ENCODE data around the gene REG1B.

DNA sequence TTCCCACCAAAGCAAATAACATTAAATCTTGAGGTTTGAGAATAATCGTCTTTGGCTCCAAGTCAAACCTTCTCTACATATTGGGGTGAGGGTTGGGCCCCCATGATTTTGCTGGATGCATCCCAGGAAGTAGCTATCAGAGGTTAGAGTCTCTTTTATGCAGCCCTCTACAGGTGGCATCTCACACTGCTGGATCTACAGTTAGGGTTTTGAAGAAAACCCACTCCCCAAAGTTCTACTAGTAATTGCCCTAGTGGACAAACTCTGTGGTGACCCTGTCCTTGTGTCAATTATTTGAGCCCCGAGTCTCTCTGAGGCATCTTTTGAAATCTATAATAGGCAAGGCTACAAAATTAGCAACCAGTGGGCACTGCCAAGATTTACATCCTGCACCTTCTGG lies 17.5 kb upstream of the REG1B start:
- TF ChIP-seq, protein P1, sequence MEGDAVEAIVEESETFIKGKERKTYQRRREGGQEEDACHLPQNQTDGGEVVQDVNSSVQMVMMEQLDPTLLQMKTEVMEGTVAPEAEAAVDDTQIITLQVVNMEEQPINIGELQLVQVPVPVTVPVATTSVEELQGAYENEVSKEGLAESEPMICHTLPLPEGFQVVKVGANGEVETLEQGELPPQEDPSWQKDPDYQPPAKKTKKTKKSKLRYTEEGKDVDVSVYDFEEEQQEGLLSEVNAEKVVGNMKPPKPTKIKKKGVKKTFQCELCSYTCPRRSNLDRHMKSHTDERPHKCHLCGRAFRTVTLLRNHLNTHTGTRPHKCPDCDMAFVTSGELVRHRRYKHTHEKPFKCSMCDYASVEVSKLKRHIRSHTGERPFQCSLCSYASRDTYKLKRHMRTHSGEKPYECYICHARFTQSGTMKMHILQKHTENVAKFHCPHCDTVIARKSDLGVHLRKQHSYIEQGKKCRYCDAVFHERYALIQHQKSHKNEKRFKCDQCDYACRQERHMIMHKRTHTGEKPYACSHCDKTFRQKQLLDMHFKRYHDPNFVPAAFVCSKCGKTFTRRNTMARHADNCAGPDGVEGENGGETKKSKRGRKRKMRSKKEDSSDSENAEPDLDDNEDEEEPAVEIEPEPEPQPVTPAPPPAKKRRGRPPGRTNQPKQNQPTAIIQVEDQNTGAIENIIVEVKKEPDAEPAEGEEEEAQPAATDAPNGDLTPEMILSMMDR (IDR thresholded peaks at IDR 0.05; ENCODE audit: low read length): no peak
- TF ChIP-seq EZH2phosphoT487 (IDR thresholded peaks at IDR 0.05; ENCODE audit: low read length): no peak

All from MM.1S (cell line).